A673 (cell line): ENCODE results near the gene TMEM61. TPM values are rescaled to one million over a fixed set of nuclear protein-coding genes. Genes with fewer than 3 reads are reported as not detected.

Experiments
- BruUV-seq: library from RNA; stranded (reverse); fragments of 400-500 nt; replicated peaks from 2 replicates; lab custom pipeline; 2021; lab: Mats Ljungman, UMichigan
- CTCF ChIA-PET: fragments of 300-600 bp; sonication (Branson Sonifier 250); formaldehyde crosslinking; loops from one replicate; lab custom pipeline; 2022; ENCODE audit warnings: antibody characterized with exemption; lab: Charles Lee
- POLR2A ChIA-PET: fragments of 300-600 bp; sonication (Branson Sonifier 250); formaldehyde crosslinking; loops from one replicate; lab custom pipeline; 2022; ENCODE audit warnings: antibody characterized with exemption; ENCODE audit not compliant: low non-redundant PET; lab: Charles Lee
- DNase-seq: peaks from one replicate; pipeline ENCODE4 v3.0.0-alpha.2; 2015; ENCODE audit warnings: low spot score
- H3K27ac ChIP-seq: fragments of 200-600 bp; sonication (generic); 2 replicates; pipeline ENCODE4 v1.5.1; 2016; ENCODE audit warnings: mixed run types, low read depth, mild to moderate bottlenecking, mixed read lengths, antibody characterized with exemption, low read length; ENCODE audit not compliant: poor library complexity, severe bottlenecking
- H3K27me3 ChIP-seq: fragments of 200-600 bp; sonication (generic); replicated peaks from 2 replicates; pipeline ENCODE4 v1.6.1; 2017; ENCODE audit warnings: mixed run types, low read depth, mild to moderate bottlenecking, mixed read lengths, antibody characterized with exemption, low read length; ENCODE audit not compliant: insufficient read depth, poor library complexity
- H3K36me3 ChIP-seq: fragments of 200-600 bp; sonication (generic); 2 replicates; pipeline ENCODE4 v1.6.1; 2016; ENCODE audit warnings: mixed run types, mild to moderate bottlenecking, mixed read lengths, antibody characterized with exemption, low read length; ENCODE audit not compliant: insufficient read depth, poor library complexity, severe bottlenecking
- H3K4me1 ChIP-seq: fragments of 200-600 bp; sonication (generic); 2 replicates; pipeline ENCODE4 v1.6.1; 2017; ENCODE audit warnings: mixed run types, mild to moderate bottlenecking, mixed read lengths, antibody characterized with exemption, low read length; ENCODE audit not compliant: insufficient read depth, poor library complexity, severe bottlenecking
- H3K4me3 ChIP-seq: fragments of 200-600 bp; sonication (generic); 2 replicates; pipeline ENCODE4 v1.5.1; 2016; ENCODE audit warnings: low read depth, mixed run types, mild to moderate bottlenecking, mixed read lengths, low read length; ENCODE audit not compliant: poor library complexity, severe bottlenecking
- H3K9me3 ChIP-seq: fragments of 200-600 bp; sonication (generic); 2 replicates; pipeline ENCODE4 v1.6.1; 2016; ENCODE audit warnings: mixed run types, low read depth, mild to moderate bottlenecking, mixed read lengths, antibody characterized with exemption, low read length; ENCODE audit not compliant: poor library complexity, severe bottlenecking
- CTCF ChIP-seq: fragments of 300-800, 200-600 bp; sonication (generic); conservative IDR thresholded peaks from 2 replicates; pipeline ENCODE4 v1.5.1; 2017; ENCODE audit warnings: low read depth, mild to moderate bottlenecking, antibody characterized with exemption, low read length, moderate library complexity, mixed read lengths
- EZH2 ChIP-seq: fragments of 200-600 bp; sonication (generic); IDR thresholded peaks from 2 replicates; pipeline ENCODE4 v1.6.1; 2017; ENCODE audit warnings: borderline replicate concordance, low read depth, mild to moderate bottlenecking, mixed read lengths, antibody characterized with exemption, low read length; ENCODE audit not compliant: poor library complexity, severe bottlenecking
- intact Hi-C: fragments of 100-400 bp; cut with micrococcal nuclease; formaldehyde crosslinking; loops from one replicate; pipeline ENCODE4 v1.10.0; 2022; ENCODE audit not compliant: unreplicated experiment
- total RNA-seq: library from RNA; stranded (reverse); gene quantifications from 2 replicates; pipeline ENCODE4 v1.2.3, GENCODE V29; 2021

TMEM61 gene
- total RNA-seq, 1 experiment from 2014 or later, result not detected

- Histone ChIP-seq H3K36me3 (no peaks in the 10 kb centered on the region), H3K4me3 (no peak overlapping the region), H3K27me3 (peaks cover 6% of the 10 kb centered on the region), H3K4me1 (peaks cover 6% of the 10 kb centered on the region), H3K9me3 (no peaks in the 10 kb centered on the region), H3K27ac (no peak overlapping the region)
- ChIA-PET POLR2A (no interaction called here), CTCF (no interaction called here)
- intact Hi-C loops, result no loop called here
- TF ChIP-seq EZH2 (no peak), CTCF (no peak)
- no TSS peak for BruUV-seq
- no peak for DNase-seq
Measured at GRCh38 chr1:54975356-54976108, 4.9 kb upstream of the TMEM61 start.

- POLR2A ChIA-PET, result no interaction called here
- CTCF ChIA-PET, result no interaction called here
- no TSS peak for BruUV-seq
- Histone ChIP-seq H3K4me3 (no peak overlapping the region), H3K36me3 (no peaks in the 10 kb centered on the region), H3K9me3 (no peaks in the 10 kb centered on the region), H3K27ac (no peak overlapping the region), H3K4me1 (peaks cover 6% of the 10 kb centered on the region), H3K27me3 (peaks cover 6% of the 10 kb centered on the region)
- TF ChIP-seq CTCF (no peak), EZH2 (no peak)
- no peak for DNase-seq
- intact Hi-C loops, result no loop called here
Measured at GRCh38 chr1:54976747-54977146, 3.7 kb upstream of the TMEM61 start.

- intact Hi-C loops, result no loop called here
- no peak overlapping the region for H3K27ac ChIP-seq
- POLR2A ChIA-PET, result no interaction called here
Measured at GRCh38 chr1:54977533-54978297, 2.7 kb upstream of the TMEM61 start.

More at GRCh38 chr1:54977533-54978297, 2.7 kb upstream of the TMEM61 start:
- CTCF ChIA-PET, result no interaction called here
- no peak overlapping the region for H3K4me3 ChIP-seq
- BruUV-seq, result no TSS peak
- no peaks in the 10 kb centered on the region for H3K36me3 ChIP-seq
- H3K27me3 ChIP-seq, result peaks cover 6% of the 10 kb centered on the region
- no peaks in the 10 kb centered on the region for H3K9me3 ChIP-seq
- no peak for DNase-seq
- TF ChIP-seq CTCF (no peak), EZH2 (no peak)
- peaks cover 6% of the 10 kb centered on the region for H3K4me1 ChIP-seq
